ENCODE data around the gene MLN.
"Not testable (repeated sequence)": the region's sequence is repeated elsewhere in the genome, so short reads cannot be mapped to it uniquely, and the experiment has no call there.

MLN gene

DNA sequence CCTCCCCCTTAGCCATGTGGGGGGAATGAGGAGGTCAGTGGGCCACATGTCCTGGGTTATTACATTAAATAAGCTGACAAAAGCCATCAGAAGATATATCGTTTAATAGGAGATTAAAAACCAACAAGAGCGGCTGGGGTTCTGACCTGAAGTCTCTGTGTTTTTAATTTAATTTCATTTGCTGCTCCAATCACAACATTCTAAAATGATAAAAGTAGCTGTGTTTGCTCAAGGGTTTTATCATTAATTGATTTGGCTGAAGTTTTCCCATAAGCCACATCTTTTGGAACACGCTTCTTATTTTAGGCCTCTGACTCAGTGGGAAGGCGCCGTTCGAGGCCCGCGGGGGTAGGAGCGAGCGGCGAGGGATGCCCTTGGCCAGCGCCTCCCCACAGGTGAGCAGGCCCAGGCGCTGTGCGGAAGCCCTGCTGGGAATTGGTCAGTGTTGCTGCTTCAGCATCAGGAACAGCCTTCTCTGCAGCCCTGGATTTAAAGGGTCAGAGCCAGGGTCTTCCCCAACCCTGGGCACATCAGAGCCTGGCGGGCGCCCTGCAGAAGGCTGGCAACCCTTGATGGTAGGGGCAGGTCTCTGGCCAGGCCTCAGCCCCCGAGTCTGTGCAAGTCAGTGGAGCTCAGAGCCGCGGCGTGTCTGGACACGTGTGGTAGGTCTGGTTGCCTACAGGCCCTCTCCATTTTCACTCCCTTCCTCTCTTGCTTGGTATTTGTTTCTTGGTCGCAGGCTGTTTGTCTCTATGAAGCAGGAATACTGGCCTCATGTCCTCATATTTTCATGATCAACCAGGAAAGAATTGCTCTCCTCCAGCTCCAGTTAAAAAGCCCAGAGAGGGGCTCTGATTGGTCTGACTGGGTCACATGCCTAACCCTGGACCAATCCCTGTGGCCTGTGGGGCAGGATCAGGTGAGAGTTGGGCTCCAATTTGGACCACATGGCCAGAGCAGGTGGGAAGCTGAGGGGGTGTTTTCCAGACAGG is 30.9 kb upstream of the MLN start:
- DNase-seq, result no peak

- no peak for DNase-seq
Measured at GRCh38 chr6:33833599-33833998, 29.8 kb upstream of the MLN start.

GRCh38 chr6:33832831-33833230 is 29.0 kb upstream of the MLN start:
- DNase-seq, result not testable (repeated sequence)

DNA sequence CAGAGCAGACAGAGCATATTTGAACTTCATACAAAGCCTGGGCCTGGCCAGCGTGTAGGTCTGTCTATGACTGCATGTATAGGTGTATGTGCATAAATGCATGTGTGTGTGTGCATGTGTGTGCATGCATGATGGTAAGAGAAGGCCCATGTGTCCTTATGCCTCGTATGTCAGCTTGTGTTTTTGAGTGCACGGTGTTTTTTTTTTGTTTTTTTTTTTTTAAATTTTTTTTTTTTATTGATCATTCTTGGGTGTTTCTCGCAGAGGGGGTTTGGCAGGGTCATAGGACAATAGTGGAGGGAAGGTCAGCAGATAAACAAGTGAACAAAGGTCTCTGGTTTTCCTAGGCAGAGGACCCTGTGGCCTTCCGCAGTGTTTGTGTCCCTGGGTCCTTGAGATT is 27.9 kb upstream of the MLN start:
- DNase-seq, result not testable (repeated sequence)

- DNase-seq, result no peak
Measured at GRCh38 chr6:33830635-33831240, 26.9 kb upstream of the MLN start.

GRCh38 chr6:33828764-33829731 is 25.2 kb upstream of the MLN start:
- peak; percentile 42 for DNase-seq

- DNase-seq, result no peak
Measured at GRCh38 chr6:33828452-33828763, 24.6 kb upstream of the MLN start.

GRCh38 chr6:33827546-33828451 is 24.0 kb upstream of the MLN start:
- no peak for DNase-seq

GRCh38 chr6:33826537-33826936 is 22.7 kb upstream of the MLN start:
- DNase-seq, result no peak

- DNase-seq, result no peak
Measured at GRCh38 chr6:33824461-33825154, 20.8 kb upstream of the MLN start.

- DNase-seq, result no peak
Measured at GRCh38 chr6:33823806-33824205, 20.0 kb upstream of the MLN start.

DNA sequence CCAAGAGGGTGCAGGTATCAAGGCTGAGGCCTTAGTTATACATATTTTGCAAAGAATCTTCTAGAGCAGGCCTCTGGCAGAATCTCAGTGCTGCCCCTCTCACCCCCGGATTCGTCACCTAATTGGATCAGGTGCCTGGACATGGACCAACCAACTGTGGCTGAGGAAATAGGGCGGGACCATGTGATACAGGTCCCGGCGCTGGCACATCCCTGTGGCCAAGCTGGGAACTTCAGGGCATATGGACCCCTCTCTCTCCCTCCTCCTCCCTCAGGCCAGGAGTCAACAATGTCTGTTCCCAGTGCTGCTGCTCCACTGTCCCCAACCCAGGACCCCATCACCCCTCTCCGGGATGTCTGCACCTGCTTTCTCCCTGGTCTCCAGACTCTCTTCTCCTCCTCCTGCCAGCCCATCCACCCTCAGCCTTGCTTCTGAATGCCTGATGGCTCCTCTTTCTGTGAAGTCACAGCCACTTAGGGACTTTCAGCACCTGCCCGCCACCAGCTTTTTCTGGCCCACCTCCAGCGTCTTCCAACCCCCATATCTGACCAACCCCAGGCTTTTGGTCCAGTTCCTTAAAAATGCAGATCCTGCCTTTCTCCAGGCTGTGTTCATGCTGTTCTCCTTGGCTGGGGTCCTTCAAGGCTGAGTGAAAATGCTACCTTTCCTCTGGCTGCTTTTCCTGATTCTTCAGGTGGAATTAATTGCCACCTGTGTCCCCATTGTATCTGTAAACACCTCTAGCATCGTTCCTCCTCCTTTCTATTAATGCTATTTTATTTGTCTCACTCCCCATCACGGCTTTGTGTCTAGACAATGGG is 19.0 kb upstream of the MLN start:
- DNase-seq, result peak; percentile 48

DNA sequence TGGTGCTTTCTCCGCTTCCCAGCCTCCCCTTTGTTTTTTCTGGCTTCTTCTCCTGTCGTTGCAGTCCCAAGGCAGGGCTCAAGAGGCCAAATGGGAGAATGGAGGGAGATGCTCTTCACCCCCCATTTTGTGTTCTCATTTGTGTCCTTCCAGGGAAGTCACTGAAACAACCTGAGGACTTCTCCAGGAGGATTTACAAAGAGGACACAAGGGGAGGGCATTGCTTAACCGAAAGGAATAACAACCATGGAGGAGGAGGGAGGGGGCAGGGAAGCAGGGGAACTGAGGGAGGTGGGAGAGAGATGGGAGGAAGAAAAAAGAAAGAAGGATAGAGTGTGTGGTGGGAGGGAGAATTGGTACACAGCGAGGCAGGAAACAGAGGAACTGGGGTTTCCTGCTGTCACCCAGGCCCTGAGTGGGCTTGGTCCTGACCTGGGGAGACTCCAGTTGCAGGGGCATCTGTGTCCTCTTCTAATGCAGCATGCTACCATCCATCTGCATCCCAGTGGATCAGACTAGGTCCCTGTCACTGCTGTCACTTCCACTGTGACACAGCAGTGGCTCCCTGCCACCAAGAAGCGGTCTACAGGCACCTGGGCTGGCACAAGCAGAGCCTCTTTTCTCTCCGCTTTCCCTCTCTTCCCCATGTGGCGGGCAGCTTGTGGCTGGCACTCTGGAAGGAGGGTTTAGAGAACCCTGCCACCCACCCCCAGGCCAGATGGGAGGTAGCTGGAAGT is 17.1 kb upstream of the MLN start:
- DNase-seq, result no peak

GRCh38 chr6:33820243-33820642 is 16.4 kb upstream of the MLN start:
- peak; percentile 64 for DNase-seq

DNA sequence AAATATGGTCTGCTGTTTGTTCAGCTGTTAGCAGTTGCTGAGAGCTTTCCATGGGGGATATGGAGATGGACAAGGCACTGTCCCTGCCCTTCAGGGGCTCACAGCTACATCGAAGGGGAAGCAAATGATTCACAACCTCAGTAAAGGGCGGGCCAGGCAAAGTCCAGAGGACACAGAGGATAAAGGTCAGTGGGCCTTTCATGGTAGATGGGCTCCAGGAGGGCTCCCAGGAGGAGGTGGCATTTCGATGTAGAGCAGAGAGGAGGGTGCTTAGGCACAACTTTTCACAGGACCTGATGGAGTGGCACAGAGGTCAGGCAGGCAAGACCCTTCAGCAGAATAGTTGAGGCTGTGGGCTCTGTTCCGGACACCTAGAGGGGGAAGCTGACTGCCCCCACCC is 15.2 kb upstream of the MLN start:
- no peak for DNase-seq

DNA sequence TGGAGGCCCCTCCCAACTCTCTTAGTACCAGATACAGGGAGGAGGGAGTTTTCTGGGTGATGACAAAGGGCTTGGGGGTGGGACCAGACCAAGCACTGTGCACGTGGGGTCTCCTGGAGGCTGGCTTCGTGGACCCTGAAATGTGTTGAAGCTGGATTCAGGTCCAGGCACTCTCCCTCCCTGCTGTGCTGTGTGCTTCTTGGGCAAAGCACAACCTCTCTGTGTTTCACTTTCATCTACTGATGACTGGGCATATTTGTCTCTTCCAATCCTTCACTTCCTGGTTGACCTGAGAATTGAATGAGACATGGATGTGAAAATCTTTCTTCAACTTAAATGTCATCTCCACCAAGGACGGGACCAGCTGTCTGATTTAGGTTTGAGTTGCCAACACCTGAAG is 14.5 kb upstream of the MLN start:
- no peak for DNase-seq

GRCh38 chr6:33817489-33817888 is 13.7 kb upstream of the MLN start:
- no peak for DNase-seq

- no peak for DNase-seq
Measured at GRCh38 chr6:33816911-33817310, 13.1 kb upstream of the MLN start.

- DNase-seq, result peak; percentile 74
Measured at GRCh38 chr6:33815854-33816253, 12.1 kb upstream of the MLN start.

All from eye (tissue), 1 donor.